Measurements from ENCODE around the gene IGFBP7.

Gene IGFBP7

GRCh38 chr4:57080781-57081650 is 29.2 kb downstream of the IGFBP7 start:
- DNase-seq (ENCODE audit: low read depth) = no peak
- no peak overlapping the region for H3K4me3 ChIP-seq (ENCODE audit: low read depth, low read length)
- TF ChIP-seq MYC (IDR thresholded peaks at IDR 0.05; ENCODE audit: low read depth, low read length) (no peak), POLR2A (IDR thresholded peaks at IDR 0.05; ENCODE audit: extremely low read depth, insufficient read length) (no peak), MAX (IDR thresholded peaks at IDR 0.05; ENCODE audit: low read depth, low read length) (no peak), CTCF (IDR thresholded peaks at IDR 0.05; ENCODE audit: low read depth, low read length) (no peak)

GRCh38 chr4:57078685-57079521 is 31.3 kb downstream of the IGFBP7 start:
- no peak for TF ChIP-seq POLR2A (IDR thresholded peaks at IDR 0.05; ENCODE audit: extremely low read depth, insufficient read length)
- TF ChIP-seq MAX (IDR thresholded peaks at IDR 0.05; ENCODE audit: low read depth, low read length) = no peak
- TF ChIP-seq MYC (IDR thresholded peaks at IDR 0.05; ENCODE audit: low read depth, low read length) = no peak
- TF ChIP-seq CTCF (IDR thresholded peaks at IDR 0.05; ENCODE audit: low read depth, low read length) = no peak
- DNase-seq (ENCODE audit: low read depth) = no peak
- H3K4me3 ChIP-seq (ENCODE audit: low read depth, low read length) = no peak overlapping the region

GRCh38 chr4:57077550-57078343 is 32.4 kb downstream of the IGFBP7 start:
- DNase-seq (ENCODE audit: low read depth) = no peak
- no peak for TF ChIP-seq MAX (IDR thresholded peaks at IDR 0.05; ENCODE audit: low read depth, low read length)
- TF ChIP-seq CTCF (IDR thresholded peaks at IDR 0.05; ENCODE audit: low read depth, low read length) = no peak
- no peak for TF ChIP-seq MYC (IDR thresholded peaks at IDR 0.05; ENCODE audit: low read depth, low read length)
- no peak for TF ChIP-seq POLR2A (IDR thresholded peaks at IDR 0.05; ENCODE audit: extremely low read depth, insufficient read length)
- no peak overlapping the region for H3K4me3 ChIP-seq (ENCODE audit: low read depth, low read length)

- TF ChIP-seq MAX (IDR thresholded peaks at IDR 0.05; ENCODE audit: low read depth, low read length) (no peak), POLR2A (IDR thresholded peaks at IDR 0.05; ENCODE audit: extremely low read depth, insufficient read length) (no peak), CTCF (IDR thresholded peaks at IDR 0.05; ENCODE audit: low read depth, low read length) (no peak), MYC (IDR thresholded peaks at IDR 0.05; ENCODE audit: low read depth, low read length) (no peak)
- H3K4me3 ChIP-seq (ENCODE audit: low read depth, low read length) = no peak overlapping the region
- no peak for DNase-seq (ENCODE audit: low read depth)
Measured at GRCh38 chr4:57076646-57077045, 33.5 kb downstream of the IGFBP7 start.

- DNase-seq (ENCODE audit: low read depth) = no peak
- TF ChIP-seq MYC (IDR thresholded peaks at IDR 0.05; ENCODE audit: low read depth, low read length) (no peak), CTCF (IDR thresholded peaks at IDR 0.05; ENCODE audit: low read depth, low read length) (no peak), POLR2A (IDR thresholded peaks at IDR 0.05; ENCODE audit: extremely low read depth, insufficient read length) (no peak), MAX (IDR thresholded peaks at IDR 0.05; ENCODE audit: low read depth, low read length) (no peak)
Measured at GRCh38 chr4:57075367-57075766, 34.8 kb downstream of the IGFBP7 start.

More at GRCh38 chr4:57075367-57075766, 34.8 kb downstream of the IGFBP7 start:
- H3K4me3 ChIP-seq (ENCODE audit: low read depth, low read length) = no peak overlapping the region
